Mesendoderm (in vitro differentiated cells): ENCODE measurements around the gene ERI3.

Source experiments
- DNase-seq: peaks from one replicate; pipeline ENCODE4 v3.0.0; 2013
- H2AK5ac ChIP-seq: 2 replicates; pipeline ENCODE4 v1.6.1; 2013; ENCODE audit warnings: low read length, inconsistent platforms
- H2BK120ac ChIP-seq: 2 replicates; pipeline ENCODE4 v1.6.1; 2013; ENCODE audit warnings: low read depth, mild to moderate bottlenecking, low read length, moderate library complexity, mixed read lengths
- H2BK15ac ChIP-seq: replicated peaks from 2 replicates; pipeline ENCODE4 v1.6.1; 2013; ENCODE audit warnings: low read depth, mild to moderate bottlenecking, moderate library complexity
- H2BK5ac ChIP-seq: 2 replicates; pipeline ENCODE4 v1.6.1; 2013; ENCODE audit warnings: low read length, inconsistent platforms
- H3K18ac ChIP-seq: 2 replicates; pipeline ENCODE4 v1.6.1; 2013; ENCODE audit warnings: mild to moderate bottlenecking, low read length, mixed read lengths
- H3K23ac ChIP-seq: one replicate; pipeline ENCODE4 v1.6.1; 2013; ENCODE audit warnings: low read length
- H3K27ac ChIP-seq: 2 replicates; pipeline ENCODE4 v1.5.1; 2013; ENCODE audit warnings: low read depth, mild to moderate bottlenecking, inconsistent platforms, low read length, moderate library complexity
- H3K27me3 ChIP-seq: 2 replicates; pipeline ENCODE4 v1.6.1; 2013; ENCODE audit warnings: low read length, control low read depth, mild to moderate bottlenecking, inconsistent platforms; ENCODE audit not compliant: insufficient read depth, poor library complexity
- H3K36me3 ChIP-seq: 2 replicates; pipeline ENCODE4 v1.6.1; 2013; ENCODE audit warnings: low read length, inconsistent platforms; ENCODE audit not compliant: control insufficient read depth, insufficient read depth
- H3K4ac ChIP-seq: one replicate; pipeline ENCODE4 v1.6.1; 2013; ENCODE audit warnings: low read depth, mild to moderate bottlenecking, low read length, moderate library complexity
- H3K4me1 ChIP-seq: 2 replicates; pipeline ENCODE4 v1.6.1; 2013; ENCODE audit warnings: low read depth, low read length, inconsistent platforms; ENCODE audit not compliant: control insufficient read depth
- H3K4me2 ChIP-seq: 2 replicates; pipeline ENCODE4 v1.6.1; 2013; ENCODE audit warnings: low read length
- H3K4me3 ChIP-seq: 2 replicates; pipeline ENCODE4 v1.5.1; 2013; ENCODE audit warnings: mild to moderate bottlenecking, low read length
- H3K56ac ChIP-seq: one replicate; pipeline ENCODE4 v1.6.1; 2013; ENCODE audit warnings: low read length
- H3K79me1 ChIP-seq: 2 replicates; pipeline ENCODE4 v1.6.1; 2013; ENCODE audit warnings: low read length, inconsistent platforms
- H3K79me2 ChIP-seq: 2 replicates; pipeline ENCODE4 v1.6.1; 2013; ENCODE audit warnings: mild to moderate bottlenecking, low read length; ENCODE audit not compliant: control insufficient read depth, insufficient read depth
- H3K9ac ChIP-seq: 2 replicates; pipeline ENCODE4 v1.6.1; 2013; ENCODE audit warnings: low read length, inconsistent platforms
- H4K5ac ChIP-seq: one replicate; pipeline ENCODE4 v1.6.1; 2013; ENCODE audit warnings: low read length
- H4K8ac ChIP-seq: one replicate; pipeline ENCODE4 v1.6.1; 2013; ENCODE audit warnings: low read depth, mild to moderate bottlenecking, control low read depth, low read length, moderate library complexity
- WGBS: extraction: QIAGEN DNeasy Blood & Tissue Kit; methylation state at CpG from one replicate; pipeline ENCODE4 v1.1.7; 2013; ENCODE audit warnings: low lambda C conversion rate, missing lambda C conversion rate; ENCODE audit not compliant: insufficient coverage; ENCODE audit errors: extremely low coverage; 5-methylcytosine and 5-hydroxymethylcytosine counted together

The ERI3 gene

DNA sequence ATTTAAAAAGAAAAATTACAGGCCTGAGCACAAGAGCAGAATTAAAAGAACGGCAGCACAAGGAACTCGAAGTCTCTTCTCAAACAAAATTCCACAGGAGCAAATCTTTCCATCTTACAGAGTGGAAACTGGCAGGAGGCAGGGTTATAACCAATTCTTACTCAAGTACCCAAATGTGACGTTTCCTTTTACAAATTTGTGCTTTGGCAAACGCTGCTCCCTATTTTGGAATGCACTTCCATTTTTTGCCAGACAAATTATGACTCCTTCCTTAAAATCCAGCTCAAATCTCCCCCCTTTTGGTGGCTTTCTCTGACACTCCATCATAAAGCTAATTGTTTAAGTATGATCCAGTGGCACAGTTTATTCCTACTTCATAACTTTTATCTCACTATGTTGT, 7.8 kb downstream of the ERI3 start:
- no CpG with 5 or more reads among the region's 4 CpGs for WGBS
- H3K9ac ChIP-seq: no peak overlapping the region
- no peak overlapping the region for H3K56ac ChIP-seq
- no peaks in the 10 kb centered on the region for H3K4me1 ChIP-seq
- peaks cover 6% of the 10 kb centered on the region for H3K79me2 ChIP-seq
- H2BK15ac ChIP-seq: no peak overlapping the region
- no peak overlapping the region for H2BK120ac ChIP-seq
- H3K4me2 ChIP-seq: no peak overlapping the region
- no peak overlapping the region for H4K5ac ChIP-seq
- H3K36me3 ChIP-seq: no peaks in the 10 kb centered on the region
- DNase-seq: no peak
- peaks cover 19% of the 10 kb centered on the region for H3K79me1 ChIP-seq
- H3K4ac ChIP-seq: no peak overlapping the region
- no peak overlapping the region for H2AK5ac ChIP-seq
- H3K27ac ChIP-seq: no peak overlapping the region
- H3K4me3 ChIP-seq: no peak overlapping the region
- no peak overlapping the region for H2BK5ac ChIP-seq
- H3K27me3 ChIP-seq: no peaks in the 10 kb centered on the region
- no peak overlapping the region for H3K23ac ChIP-seq
- H3K18ac ChIP-seq: no peak overlapping the region
- H4K8ac ChIP-seq: no peak overlapping the region

- H3K56ac ChIP-seq: no peak overlapping the region
- no peak overlapping the region for H2BK5ac ChIP-seq
- H4K5ac ChIP-seq: no peak overlapping the region
- no peak overlapping the region for H4K8ac ChIP-seq
- H2AK5ac ChIP-seq: no peak overlapping the region
- H3K4ac ChIP-seq: no peak overlapping the region
- H2BK120ac ChIP-seq: no peak overlapping the region
- H3K9ac ChIP-seq: no peak overlapping the region
- H2BK15ac ChIP-seq: no peak overlapping the region
- H3K36me3 ChIP-seq: no peaks in the 10 kb centered on the region
- peaks cover 9% of the 10 kb centered on the region for H3K79me2 ChIP-seq
- H3K79me1 ChIP-seq: peaks cover 19% of the 10 kb centered on the region
- H3K27ac ChIP-seq: no peak overlapping the region
- no peak overlapping the region for H3K4me3 ChIP-seq
- WGBS: no CpG with 5 or more reads among the region's 6 CpGs
- no peak overlapping the region for H3K18ac ChIP-seq
- no peak for DNase-seq
- no peak overlapping the region for H3K4me2 ChIP-seq
- H3K27me3 ChIP-seq: no peaks in the 10 kb centered on the region
- no peaks in the 10 kb centered on the region for H3K4me1 ChIP-seq
- H3K23ac ChIP-seq: no peak overlapping the region
These were observed 8.2 kb downstream of the ERI3 start for GRCh38 chr1:44346878-44347277.

DNA sequence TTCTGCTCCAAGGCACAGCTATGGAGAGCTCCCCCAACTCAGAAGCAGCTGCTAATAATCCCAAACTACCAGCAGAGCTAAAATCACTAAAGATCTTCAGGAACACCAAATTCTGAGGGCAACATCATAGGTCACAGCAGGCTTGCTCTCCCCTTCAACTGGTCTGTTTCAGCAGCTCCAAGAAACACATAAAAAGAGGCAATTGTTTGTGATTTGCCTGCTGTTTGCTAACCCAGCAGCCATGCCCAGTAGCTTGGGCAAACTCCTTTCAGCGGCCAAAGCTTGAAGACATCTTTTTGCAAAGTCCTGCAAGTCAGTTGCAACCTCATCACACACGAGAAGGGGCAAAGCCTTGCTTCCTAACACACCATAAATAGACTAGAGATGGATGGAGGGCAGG, 8.9 kb downstream of the ERI3 start:
- DNase-seq: no peak
- H3K4me2 ChIP-seq: no peak overlapping the region
- peaks cover 17% of the 10 kb centered on the region for H3K79me1 ChIP-seq
- no peaks in the 10 kb centered on the region for H3K36me3 ChIP-seq
- no peak overlapping the region for H3K27ac ChIP-seq
- H3K18ac ChIP-seq: no peak overlapping the region
- H4K5ac ChIP-seq: no peak overlapping the region
- no peak overlapping the region for H2BK15ac ChIP-seq
- no peak overlapping the region for H2BK5ac ChIP-seq
- H3K4me3 ChIP-seq: no peak overlapping the region
- H4K8ac ChIP-seq: no peak overlapping the region
- no CpG with 5 or more reads among the region's 2 CpGs for WGBS
- no peak overlapping the region for H2AK5ac ChIP-seq
- H3K56ac ChIP-seq: no peak overlapping the region
- H3K27me3 ChIP-seq: no peaks in the 10 kb centered on the region
- H3K79me2 ChIP-seq: peaks cover 9% of the 10 kb centered on the region
- H2BK120ac ChIP-seq: no peak overlapping the region
- no peak overlapping the region for H3K9ac ChIP-seq
- H3K23ac ChIP-seq: no peak overlapping the region
- no peak overlapping the region for H3K4ac ChIP-seq
- H3K4me1 ChIP-seq: no peaks in the 10 kb centered on the region

DNA sequence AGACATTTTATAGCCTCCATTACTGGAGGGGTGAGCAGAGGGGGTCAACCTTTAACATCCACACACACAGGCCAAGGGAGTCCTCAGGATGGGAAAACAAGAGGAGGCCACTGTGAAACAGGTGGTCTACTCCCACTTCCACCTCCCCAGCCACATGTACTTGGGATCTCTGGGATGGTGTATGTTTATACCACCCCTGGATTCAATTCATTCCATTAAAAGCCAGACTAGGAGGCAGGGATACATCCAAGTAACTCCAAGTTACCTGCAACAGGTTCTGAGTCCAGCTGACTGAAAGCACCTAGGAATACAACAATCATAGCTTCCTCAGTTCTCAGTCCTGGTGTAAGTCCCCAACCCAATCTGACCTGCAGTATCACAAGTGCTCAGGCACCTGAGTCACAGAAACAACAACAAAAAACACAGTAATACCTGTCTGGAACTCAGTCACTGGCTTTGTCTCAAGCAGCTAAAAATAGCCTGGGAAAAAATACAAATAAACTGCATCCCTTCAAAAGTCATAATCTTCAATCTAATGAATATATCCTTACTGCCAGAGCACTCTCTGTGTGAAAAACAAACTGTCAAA, 9.8 kb downstream of the ERI3 start:
- Histone ChIP-seq H4K8ac (no peak overlapping the region), H2AK5ac (no peak overlapping the region), H3K23ac (no peak overlapping the region), H3K4me2 (no peak overlapping the region), H2BK5ac (no peak overlapping the region), H3K4ac (no peak overlapping the region), H4K5ac (no peak overlapping the region), H3K9ac (no peak overlapping the region), H3K27me3 (no peaks in the 10 kb centered on the region), H3K4me3 (no peak overlapping the region), H3K27ac (no peak overlapping the region), H2BK15ac (no peak overlapping the region), H2BK120ac (no peak overlapping the region), H3K4me1 (no peaks in the 10 kb centered on the region), H3K18ac (no peak overlapping the region), H3K56ac (no peak overlapping the region), H3K79me2 (peaks cover 9% of the 10 kb centered on the region), H3K36me3 (no peaks in the 10 kb centered on the region), H3K79me1 (peaks cover 19% of the 10 kb centered on the region)
- DNase-seq: no peak

DNA sequence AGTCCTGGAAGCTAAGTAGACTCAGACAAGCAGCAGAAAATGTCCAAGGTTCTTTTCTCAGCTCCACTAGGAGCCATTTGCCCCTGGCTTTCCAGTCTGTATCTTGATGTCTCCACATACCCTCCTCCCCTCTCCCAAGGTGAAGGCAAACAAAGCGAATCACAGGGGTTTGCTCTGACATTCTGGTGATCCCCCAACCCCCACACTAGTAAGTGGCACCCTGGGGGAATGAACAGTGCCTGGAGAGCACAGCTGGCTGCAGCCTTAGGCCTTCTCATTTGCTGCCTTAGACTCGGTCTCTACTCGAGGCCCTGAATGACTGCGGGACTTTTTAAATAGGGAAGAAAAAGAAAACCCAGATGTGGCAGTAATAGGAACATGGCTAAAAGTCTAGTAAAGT, 15.3 kb downstream of the ERI3 start:
- no peak overlapping the region for H3K23ac ChIP-seq
- no peak overlapping the region for H2BK15ac ChIP-seq
- H3K27me3 ChIP-seq: no peaks in the 10 kb centered on the region
- no peaks in the 10 kb centered on the region for H3K4me1 ChIP-seq
- no peak overlapping the region for H3K56ac ChIP-seq
- no peak overlapping the region for H2AK5ac ChIP-seq
- H3K36me3 ChIP-seq: peaks cover 3% of the 10 kb centered on the region
- H3K18ac ChIP-seq: no peak overlapping the region
- H3K9ac ChIP-seq: no peak overlapping the region
- no peak overlapping the region for H3K4ac ChIP-seq
- no peak overlapping the region for H4K5ac ChIP-seq
- no peak overlapping the region for H3K27ac ChIP-seq
- peaks cover 6% of the 10 kb centered on the region for H3K79me1 ChIP-seq
- no peak overlapping the region for H2BK120ac ChIP-seq
- peaks cover 4% of the 10 kb centered on the region for H3K79me2 ChIP-seq
- WGBS: no CpG with 5 or more reads among the region's 4 CpGs
- no peak overlapping the region for H2BK5ac ChIP-seq
- no peak overlapping the region for H3K4me2 ChIP-seq
- peak; percentile 33 for DNase-seq
- no peak overlapping the region for H4K8ac ChIP-seq
- no peak overlapping the region for H3K4me3 ChIP-seq

- no CpG with 5 or more reads among the region's 2 CpGs for WGBS
- peaks cover 6% of the 10 kb centered on the region for H3K79me1 ChIP-seq
- no peak for DNase-seq
- H2AK5ac ChIP-seq: no peak overlapping the region
- no peak overlapping the region for H2BK15ac ChIP-seq
- no peak overlapping the region for H3K27ac ChIP-seq
- H3K23ac ChIP-seq: no peak overlapping the region
- no peak overlapping the region for H3K4me3 ChIP-seq
- no peak overlapping the region for H3K56ac ChIP-seq
- no peak overlapping the region for H3K4me2 ChIP-seq
- H3K27me3 ChIP-seq: no peaks in the 10 kb centered on the region
- no peaks in the 10 kb centered on the region for H3K4me1 ChIP-seq
- peaks cover 3% of the 10 kb centered on the region for H3K79me2 ChIP-seq
- no peak overlapping the region for H3K18ac ChIP-seq
- no peak overlapping the region for H3K4ac ChIP-seq
- no peak overlapping the region for H4K5ac ChIP-seq
- H4K8ac ChIP-seq: no peak overlapping the region
- H2BK5ac ChIP-seq: no peak overlapping the region
- H3K36me3 ChIP-seq: peaks cover 3% of the 10 kb centered on the region
- no peak overlapping the region for H3K9ac ChIP-seq
- no peak overlapping the region for H2BK120ac ChIP-seq
These were observed 16.9 kb downstream of the ERI3 start for GRCh38 chr1:44338136-44338535.
